Activated T-helper 1 cell treated with anti-CD3 and anti-CD28 coated beads, Interleukin-12 subunit alpha, Interleukin-12 subunit beta, Interleukin-2, Interleukin-4 antibody, amounts not matched to agents 30 ng/mL and 10 ng/mL and 1 ng/mL, durations not matched to agents 14 hours and 24 hours and 36 hours (primary cell): ENCODE data around the gene FBLN7. TPM values are rescaled to one million over a fixed set of nuclear protein-coding genes. Genes with fewer than 3 reads are reported as not detected.
"Not testable (repeated sequence)": the region's sequence is repeated elsewhere in the genome, so short reads cannot be mapped to it uniquely, and the experiment has no call there.

Source experiments
- DNase-seq: peaks from one replicate; pipeline ENCODE4 v3.0.0; 2021; ENCODE audit warnings: low spot score
- H3K27ac Mint-ChIP-seq: one replicate; pipeline ENCODE4 v1.8.0; 2021; ENCODE audit warnings: mild to moderate bottlenecking, mixed read lengths
- H3K27me3 Mint-ChIP-seq: one replicate; pipeline ENCODE4 v1.8.0; 2022; ENCODE audit warnings: mild to moderate bottlenecking, moderate library complexity, mixed read lengths; ENCODE audit not compliant: insufficient read depth
- H3K36me3 Mint-ChIP-seq: one replicate; pipeline ENCODE4 v1.8.0; 2021; ENCODE audit warnings: low read depth, mixed read lengths
- H3K4me1 Mint-ChIP-seq: one replicate; pipeline ENCODE4 v1.8.0; 2021; ENCODE audit warnings: low read depth, mixed read lengths
- H3K4me3 Mint-ChIP-seq: one replicate; pipeline ENCODE4 v1.8.0; 2021; ENCODE audit warnings: mild to moderate bottlenecking, moderate library complexity, mixed read lengths
- H3K9me3 Mint-ChIP-seq: one replicate; pipeline ENCODE4 v1.8.0; 2021; ENCODE audit warnings: mixed read lengths
- intact Hi-C: fragments of 100-400 bp; cut with micrococcal nuclease; formaldehyde crosslinking; loops from one replicate; pipeline ENCODE4 v1.15.1; 2024
- total RNA-seq: library from RNA; stranded (reverse); gene quantifications from 2 replicates; pipeline ENCODE4 v1.2.3, GENCODE V29; 2022

The FBLN7 gene
- total RNA-seq, 1 donor from 2014 or later, result 26.4 TPM

DNA sequence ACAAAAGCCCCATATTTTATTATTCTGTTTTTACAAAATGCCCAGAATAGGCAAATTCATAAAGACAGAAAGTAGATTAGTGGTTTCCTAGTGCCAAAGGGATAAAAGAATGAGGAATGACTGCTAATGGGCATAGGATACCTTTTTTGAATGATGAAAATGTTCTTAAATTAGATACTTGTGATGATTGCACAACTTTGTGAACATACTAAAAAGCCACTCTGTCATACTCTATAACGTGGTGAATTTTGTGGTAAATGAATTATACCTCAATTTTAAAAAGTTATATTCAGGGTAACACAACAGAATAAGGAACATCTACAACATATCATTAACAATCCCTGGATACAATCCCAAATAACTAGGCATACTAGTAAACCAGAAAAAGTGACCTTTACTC, 9.1 kb upstream of the FBLN7 start:
- DNase-seq, result no peak
- intact Hi-C loops, result no loop called here
- Mint-ChIP-seq H3K4me1 (peaks cover 6% of the 10 kb centered on the region), H3K4me3 (no peak overlapping the region), H3K27me3 (no peaks in the 10 kb centered on the region), H3K36me3 (peaks cover 1% of the 10 kb centered on the region), H3K27ac (no peak overlapping the region), H3K9me3 (peaks cover 13% of the 10 kb centered on the region)

- DNase-seq, result no peak
- H3K36me3 Mint-ChIP-seq, result no peaks in the 10 kb centered on the region
- peaks cover 15% of the 10 kb centered on the region for H3K4me1 Mint-ChIP-seq
- peaks cover 20% of the 10 kb centered on the region for H3K27me3 Mint-ChIP-seq
- peaks cover 10% of the 10 kb centered on the region for H3K9me3 Mint-ChIP-seq
- H3K27ac Mint-ChIP-seq, result no peak overlapping the region
- H3K4me3 Mint-ChIP-seq, result no peak overlapping the region
- intact Hi-C loops, result no loop called here
Measured at GRCh38 chr2:112133344-112133743, 4.8 kb upstream of the FBLN7 start.

DNA sequence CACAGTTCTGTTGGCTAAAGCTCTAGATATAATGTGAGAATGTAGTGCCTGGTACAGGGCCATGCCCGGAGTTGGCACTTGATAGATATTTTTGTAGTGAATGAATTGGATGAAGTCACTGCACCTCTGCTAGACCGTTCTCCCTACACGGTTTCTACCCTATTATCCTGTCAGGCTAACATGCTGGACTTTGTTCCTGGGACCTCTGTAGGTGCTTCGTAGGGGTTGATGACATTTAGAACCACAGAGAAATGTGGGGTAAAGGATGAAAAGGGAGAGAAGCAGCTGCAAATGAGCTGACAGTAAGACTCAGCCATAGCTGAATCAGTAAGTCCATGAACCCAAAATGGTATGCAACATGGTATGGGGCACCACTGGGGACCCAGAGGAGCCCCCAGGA, 4.1 kb upstream of the FBLN7 start:
- DNase-seq, result no peak
- intact Hi-C loops, result no loop called here
- Mint-ChIP-seq H3K4me1 (peaks cover 15% of the 10 kb centered on the region), H3K4me3 (no peak overlapping the region), H3K27ac (no peak overlapping the region), H3K36me3 (no peaks in the 10 kb centered on the region), H3K27me3 (peaks cover 21% of the 10 kb centered on the region), H3K9me3 (peaks cover 6% of the 10 kb centered on the region)

- no peak for DNase-seq
- H3K27me3 Mint-ChIP-seq, result peaks cover 22% of the 10 kb centered on the region
- peak overlapping the region; percentile 30 for H3K4me3 Mint-ChIP-seq
- intact Hi-C loops, result no loop called here
- H3K27ac Mint-ChIP-seq, result no peak overlapping the region
- H3K4me1 Mint-ChIP-seq, result peaks cover 15% of the 10 kb centered on the region
- H3K9me3 Mint-ChIP-seq, result peaks cover 6% of the 10 kb centered on the region
- H3K36me3 Mint-ChIP-seq, result no peaks in the 10 kb centered on the region
Measured at GRCh38 chr2:112136096-112136495, 2.1 kb upstream of the FBLN7 start.

- Mint-ChIP-seq H3K9me3 (peaks cover 3% of the 10 kb centered on the region), H3K27me3 (peaks cover 24% of the 10 kb centered on the region), H3K4me3 (peak overlapping the region; percentile 72), H3K27ac (peak overlapping the region; percentile 53), H3K4me1 (peaks cover 12% of the 10 kb centered on the region), H3K36me3 (no peaks in the 10 kb centered on the region)
- no peak for DNase-seq
- intact Hi-C loops, result no loop called here
Measured at GRCh38 chr2:112137516-112138158, 548 bp upstream of the FBLN7 start.

GRCh38 chr2:112139033-112139614, 939 bp downstream of the FBLN7 start:
- not testable (repeated sequence) for H3K4me1 Mint-ChIP-seq

DNA sequence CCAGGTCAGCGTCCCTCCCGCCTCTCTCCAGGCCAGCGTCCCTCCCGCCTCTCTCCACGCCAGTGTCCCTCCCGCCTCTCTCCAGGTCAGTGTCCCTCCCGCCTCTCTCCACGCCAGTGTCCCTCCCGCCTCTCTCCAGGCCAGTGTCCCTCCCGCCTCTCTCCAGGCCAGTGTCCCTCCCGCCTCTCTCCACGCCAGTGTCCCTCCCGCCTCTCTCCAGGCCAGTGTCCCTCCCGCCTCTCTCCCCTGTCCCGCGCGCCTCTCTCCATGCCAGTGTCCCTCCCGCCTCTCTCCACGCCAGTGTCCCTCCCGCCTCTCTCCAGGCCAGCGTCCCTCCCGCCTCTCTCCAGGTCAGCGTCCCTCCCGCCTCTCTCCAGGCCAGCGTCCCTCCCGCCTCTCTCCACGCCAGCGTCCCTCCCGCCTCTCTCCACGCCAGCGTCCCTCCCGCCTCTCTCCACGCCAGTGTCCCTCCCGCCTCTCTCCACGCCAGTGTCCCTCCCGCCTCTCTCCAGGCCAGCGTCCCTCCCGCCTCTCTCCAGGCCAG, 1.5 kb downstream of the FBLN7 start:
- H3K4me1 Mint-ChIP-seq, intact Hi-C loops, H3K4me3 Mint-ChIP-seq, H3K9me3 Mint-ChIP-seq, H3K27ac Mint-ChIP-seq, DNase-seq, H3K36me3 Mint-ChIP-seq: not testable (repeated sequence)
- H3K27me3 Mint-ChIP-seq, result peaks cover 26% of the 10 kb centered on the region

More at GRCh38 chr2:112139033-112139614, 939 bp downstream of the FBLN7 start:
- peaks cover 26% of the 10 kb centered on the region for H3K27me3 Mint-ChIP-seq
- H3K27ac Mint-ChIP-seq, H3K9me3 Mint-ChIP-seq, H3K4me3 Mint-ChIP-seq, H3K36me3 Mint-ChIP-seq, intact Hi-C loops, DNase-seq: not testable (repeated sequence)

DNA sequence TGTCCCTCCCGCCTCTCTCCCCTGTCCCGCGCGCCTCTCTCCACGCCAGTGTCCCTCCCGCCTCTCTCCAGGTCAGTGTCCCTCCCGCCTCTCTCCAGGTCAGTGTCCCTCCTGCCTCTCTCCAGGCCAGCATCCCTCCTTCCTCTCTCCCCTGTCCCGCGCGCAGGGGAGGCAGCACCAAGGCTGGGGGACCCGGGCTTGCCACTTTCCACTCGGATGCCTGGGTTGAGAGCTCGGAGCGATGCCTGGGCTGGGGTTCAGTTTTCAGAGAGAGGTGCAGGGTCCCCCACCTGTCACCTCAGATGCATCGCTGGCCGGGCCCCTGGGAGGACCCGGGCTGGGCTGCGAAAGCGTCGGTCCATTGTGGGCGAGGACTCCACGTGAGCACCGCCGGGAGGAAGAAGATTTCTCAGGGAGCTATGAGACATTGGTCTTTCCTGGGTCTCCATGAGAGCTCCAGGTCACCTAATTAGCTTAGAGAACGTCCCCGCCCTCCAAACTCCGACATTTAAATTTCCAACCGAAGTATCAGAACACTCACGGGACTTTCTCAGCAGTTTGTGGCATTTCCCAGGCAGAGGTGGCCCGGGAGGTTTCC, 2.1 kb downstream of the FBLN7 start:
- peak overlapping the region; percentile 6 for H3K4me3 Mint-ChIP-seq
- DNase-seq, result no peak
- no peaks in the 10 kb centered on the region for H3K36me3 Mint-ChIP-seq
- peaks cover 24% of the 10 kb centered on the region for H3K27me3 Mint-ChIP-seq
- H3K9me3 Mint-ChIP-seq, result no peaks in the 10 kb centered on the region
- H3K4me1 Mint-ChIP-seq, result peaks cover 8% of the 10 kb centered on the region
- intact Hi-C loops, result no loop called here
- H3K27ac Mint-ChIP-seq, result no peak overlapping the region

GRCh38 chr2:112140899-112141625, 2.9 kb downstream of the FBLN7 start:
- H3K27ac Mint-ChIP-seq, result no peak overlapping the region
- intact Hi-C loops, result no loop called here
- H3K4me3 Mint-ChIP-seq, result no peak overlapping the region
- H3K4me1 Mint-ChIP-seq, result peaks cover 8% of the 10 kb centered on the region
- no peaks in the 10 kb centered on the region for H3K9me3 Mint-ChIP-seq
- no peak for DNase-seq
- peaks cover 18% of the 10 kb centered on the region for H3K27me3 Mint-ChIP-seq
- H3K36me3 Mint-ChIP-seq, result no peaks in the 10 kb centered on the region

DNA sequence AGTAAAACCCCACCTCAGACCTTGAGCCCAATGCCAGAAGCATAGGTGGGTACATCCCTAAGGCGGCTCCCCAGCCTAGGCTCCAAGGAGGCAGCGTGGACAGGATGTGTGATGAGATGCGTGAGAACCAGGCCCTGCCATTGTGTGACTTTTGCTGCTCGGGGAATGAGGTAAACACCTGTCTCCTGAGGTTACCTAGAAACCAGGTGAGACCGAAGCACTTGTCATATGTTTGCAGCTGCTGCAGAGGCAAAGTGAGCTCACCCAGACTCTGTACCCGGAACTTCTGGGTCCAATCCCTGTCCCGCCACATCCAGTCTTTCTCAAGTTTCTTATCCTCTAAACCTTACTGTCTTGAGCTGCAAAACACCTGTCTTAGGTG, 3.4 kb downstream of the FBLN7 start:
- DNase-seq, result no peak
- peaks cover 8% of the 10 kb centered on the region for H3K4me1 Mint-ChIP-seq
- intact Hi-C loops, result no loop called here
- H3K27ac Mint-ChIP-seq, result no peak overlapping the region
- no peaks in the 10 kb centered on the region for H3K9me3 Mint-ChIP-seq
- peaks cover 19% of the 10 kb centered on the region for H3K27me3 Mint-ChIP-seq
- no peaks in the 10 kb centered on the region for H3K36me3 Mint-ChIP-seq
- no peak overlapping the region for H3K4me3 Mint-ChIP-seq

GRCh38 chr2:112142525-112143078, 4.4 kb downstream of the FBLN7 start:
- Mint-ChIP-seq H3K4me1 (peaks cover 4% of the 10 kb centered on the region), H3K27me3 (peaks cover 16% of the 10 kb centered on the region), H3K4me3 (no peak overlapping the region), H3K27ac (no peak overlapping the region), H3K36me3 (no peaks in the 10 kb centered on the region), H3K9me3 (no peaks in the 10 kb centered on the region)
- DNase-seq, result no peak
- intact Hi-C loops, result no loop called here

DNA sequence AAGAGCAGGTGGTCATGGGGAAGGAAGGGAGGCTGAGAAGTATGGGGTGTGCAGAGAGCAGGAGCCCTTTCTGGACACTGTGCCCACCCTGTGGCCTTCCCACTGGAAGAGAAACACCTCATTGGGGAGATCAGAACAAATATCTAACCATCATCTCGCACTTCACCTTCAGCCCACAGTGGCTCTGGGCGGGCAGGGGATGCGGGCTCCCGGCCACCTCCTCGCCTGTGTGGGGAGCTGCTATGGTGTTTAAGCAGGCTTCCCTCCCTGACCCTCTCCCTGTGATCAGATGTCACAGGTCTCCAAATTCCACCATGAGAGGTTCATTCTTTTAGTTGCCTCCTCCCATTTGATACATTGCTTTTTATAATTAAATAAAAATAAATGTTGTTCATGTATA, 5.0 kb downstream of the FBLN7 start:
- H3K4me3 Mint-ChIP-seq, result no peak overlapping the region
- H3K4me1 Mint-ChIP-seq, result no peaks in the 10 kb centered on the region
- peaks cover 11% of the 10 kb centered on the region for H3K27me3 Mint-ChIP-seq
- H3K27ac Mint-ChIP-seq, result no peak overlapping the region
- H3K36me3 Mint-ChIP-seq, result no peaks in the 10 kb centered on the region
- no peak for DNase-seq
- no peaks in the 10 kb centered on the region for H3K9me3 Mint-ChIP-seq
- intact Hi-C loops, result no loop called here

GRCh38 chr2:112144966-112145365, 6.8 kb downstream of the FBLN7 start:
- Mint-ChIP-seq H3K27me3 (peaks cover 10% of the 10 kb centered on the region), H3K36me3 (no peaks in the 10 kb centered on the region), H3K27ac (no peak overlapping the region), H3K4me3 (no peak overlapping the region), H3K4me1 (peaks cover 5% of the 10 kb centered on the region), H3K9me3 (no peaks in the 10 kb centered on the region)
- DNase-seq, result no peak
- intact Hi-C loops, result no loop called here
